ENCODE measurements around the gene TRO.

- TF ChIP-seq EGR1 (IDR thresholded peaks at IDR 0.05) (no peak), MAX (IDR thresholded peaks at IDR 0.05) (no peak)
Measured at GRCh38 chrX:54921427-54922021, 900 bp downstream of the TRO start.
